Spleen (tissue), 7 donors: ENCODE measurements around the gene MAS1.

Source experiments
- CTCF ChIP-seq, 11 experiments: fragments of 200-600 bp in 7 of 11; fragments of 450-650 bp in 4 of 11; sonication (generic) in 4 of 11; IDR thresholded peaks in 8 of 11; conservative IDR thresholded peaks in 3 of 11; 1 replicate in 7 of 11; 2 replicates in 4 of 11; pipeline versions ENCODE4 v1.4.0 to v1.8.0; 2016 to 2021; ENCODE audit warnings: antibody characterized with exemption in 11 of 11, inconsistent platforms in 4 of 11, mild to moderate bottlenecking in 1 of 11
- POLR2A ChIP-seq, 3 donors: fragments of 450-650 bp; IDR thresholded peaks; one replicate each; pipeline ENCODE4 v1.5.1; 2017; ENCODE audit warnings: antibody characterized with exemption in 3 of 3, mild to moderate bottlenecking in 1 of 3
- POLR2AphosphoS5 ChIP-seq, 3 donors: sonication (generic); formaldehyde crosslinking; IDR thresholded peaks; one replicate each; pipeline ENCODE4 v1.5.1; 2017; ENCODE audit warnings: antibody characterized with exemption in 3 of 3
- donor health status: DM: no; HTN: no; CAD: no; lungs with moderate emphysema.
- donor health status: DM: no; HTN: no; CAD: no.
- donor health status: DM: no; HTN: no; CAD: no.

GRCh38 chr6:159898519-159898918 lies 7.7 kb downstream of the MAS1 start:
- TF ChIP-seq POLR2A (IDR thresholded peaks at IDR 0.05) (no peak), CTCF (IDR thresholded peaks at IDR 0.05 in 8 of 11, conservative IDR thresholded peaks at IDR 0.05 in 3 of 11) (no peak), POLR2AphosphoS5 (IDR thresholded peaks at IDR 0.05) (no peak)
